Measurements from ENCODE around the gene MED17.

Gene MED17

DNA sequence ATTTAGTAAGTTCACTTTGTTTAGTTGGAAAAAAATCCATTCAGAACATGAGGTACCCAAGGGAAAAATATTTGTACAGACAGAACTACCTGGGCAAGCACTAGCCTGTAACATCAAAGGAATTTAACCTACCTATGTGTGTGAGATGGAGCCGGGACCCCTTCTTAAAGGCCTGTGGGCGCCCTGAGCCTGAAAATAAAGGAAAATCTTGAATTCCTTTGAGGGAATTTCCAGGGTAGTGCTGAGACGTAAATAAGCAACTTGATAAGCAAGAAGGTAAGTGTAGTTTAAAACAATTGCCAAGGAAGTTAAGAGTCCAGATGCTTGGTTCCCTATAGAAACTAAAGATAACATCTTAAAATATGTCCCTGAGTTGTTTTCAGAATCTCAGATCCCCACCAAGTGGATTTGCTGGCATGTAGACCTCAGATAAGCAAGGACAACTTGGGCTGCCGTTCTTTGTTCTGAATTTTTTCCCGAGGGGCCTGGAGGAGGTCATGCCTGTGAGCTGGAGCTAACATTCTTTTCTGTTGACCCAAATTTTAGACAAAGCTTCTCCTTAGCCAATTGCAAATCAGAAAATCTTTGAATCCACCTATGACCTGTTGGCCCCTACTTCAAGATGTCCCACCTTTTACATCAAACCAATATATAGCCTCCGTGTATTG is 31.0 kb downstream of the MED17 start:
- Histone ChIP-seq H3K36me3 (ENCODE audit: control insufficient read depth in 4 of 4, insufficient read depth in 4 of 4, low read length in 3 of 4) (peaks cover 12 to 54% (median 33%) of the 10 kb centered on the region in 4 experiments), H3K27me3 (replicated peaks in 2 of 5; ENCODE audit: control insufficient read depth in 4 of 5, insufficient read depth in 5 of 5, low read length in 4 of 5) (no peaks in the 10 kb centered on the region), H3K9me3 (ENCODE audit: control extremely low read depth in 1 of 5, control insufficient read depth in 4 of 5, insufficient read depth in 2 of 5, low read depth in 1 of 5, low read length in 4 of 5) (no peaks in the 10 kb centered on the region), H3K27ac (ENCODE audit: insufficient read depth in 1 of 2, low read depth in 1 of 2, low read length in 2 of 2, poor library complexity in 1 of 2, severe bottlenecking in 2 of 2) (no peak overlapping the region), H3K4me1 (ENCODE audit: control extremely low read depth in 1 of 4, control insufficient read depth in 4 of 4, insufficient read depth in 4 of 4, low read length in 3 of 4) (no peaks in the 10 kb centered on the region), H3K4me3 (ENCODE audit: control insufficient read depth in 1 of 7, extremely low read depth in 1 of 7, insufficient read depth in 4 of 7, low read depth in 2 of 7, low read length in 6 of 7) (no peak overlapping the region)
- CTCF ChIA-PET = no interaction called here
- whole genome bisulfite sequencing (ENCODE audit: insufficient coverage) = 100% methylated on average over 6 of the region's 6 CpGs
- DNase-seq = no peak
- POLR2A ChIA-PET = no interaction called here

DNA sequence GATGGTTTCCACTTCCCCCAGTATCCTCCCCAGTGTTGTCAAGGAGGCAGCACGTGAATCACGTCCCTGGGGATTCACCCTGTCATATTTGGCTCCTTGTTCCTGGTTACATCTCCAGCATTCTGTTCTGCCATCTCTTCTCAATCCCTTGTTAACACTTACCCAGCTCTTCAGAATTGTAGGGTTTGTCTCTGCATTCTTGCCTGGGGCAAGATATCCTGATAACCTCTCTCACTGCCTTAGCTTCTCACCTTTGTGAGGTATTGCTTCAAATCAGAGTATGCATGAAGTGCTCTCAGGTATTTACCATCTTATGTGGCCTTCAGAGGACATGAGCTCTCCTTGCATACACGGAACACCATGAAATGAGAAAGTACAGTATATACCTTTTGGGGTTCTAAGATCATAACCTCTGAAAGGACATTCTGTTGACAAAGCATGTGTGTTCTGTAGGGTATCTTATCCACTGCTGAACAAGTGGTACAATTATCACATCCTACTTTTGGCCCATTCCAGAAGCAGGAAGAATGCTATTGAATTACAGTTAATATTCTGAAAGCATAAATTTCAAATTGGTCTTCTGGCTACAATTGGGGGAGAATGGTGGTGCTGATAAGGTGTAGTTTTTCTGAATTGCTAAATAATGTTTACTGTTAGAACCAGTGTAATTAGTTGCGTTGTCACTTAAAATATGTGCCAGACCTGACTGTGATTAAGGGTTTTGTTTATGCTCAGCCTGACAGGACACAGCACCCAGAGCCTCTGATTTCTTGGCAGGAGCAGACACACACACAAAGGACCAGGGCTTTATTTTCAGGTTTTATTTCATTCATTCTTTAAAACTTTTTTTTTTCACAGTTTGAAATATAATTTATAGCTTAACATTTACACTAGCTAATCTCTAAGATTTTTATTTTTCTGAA is 33.6 kb downstream of the MED17 start:
- ChIA-PET CTCF (interaction anchor here (1.2 kb wide), 1 partner anchor 9 kb away, joined by 3 read pairs; no protein-coding TSS in a partner anchor), POLR2A (no interaction called here)
- Histone ChIP-seq H3K27ac (ENCODE audit: insufficient read depth in 1 of 2, low read depth in 1 of 2, low read length in 2 of 2, poor library complexity in 1 of 2, severe bottlenecking in 2 of 2) (no peak overlapping the region), H3K9me3 (ENCODE audit: control extremely low read depth in 1 of 5, control insufficient read depth in 4 of 5, insufficient read depth in 2 of 5, low read depth in 1 of 5, low read length in 4 of 5) (no peaks in the 10 kb centered on the region), H3K36me3 (ENCODE audit: control insufficient read depth in 4 of 4, insufficient read depth in 4 of 4, low read length in 3 of 4) (peaks cover 7 to 31% (median 17%) of the 10 kb centered on the region in 4 experiments), H3K4me1 (ENCODE audit: control extremely low read depth in 1 of 4, control insufficient read depth in 4 of 4, insufficient read depth in 4 of 4, low read length in 3 of 4) (no peaks in the 10 kb centered on the region), H3K4me3 (ENCODE audit: control insufficient read depth in 1 of 7, extremely low read depth in 1 of 7, insufficient read depth in 4 of 7, low read depth in 2 of 7, low read length in 6 of 7) (no peak overlapping the region), H3K27me3 (replicated peaks in 2 of 5; ENCODE audit: control insufficient read depth in 4 of 5, insufficient read depth in 5 of 5, low read length in 4 of 5) (no peaks in the 10 kb centered on the region)
- no peak for DNase-seq
- 97% methylated on average over 3 of the region's 4 CpGs for WGBS (ENCODE audit: insufficient coverage)

DNA sequence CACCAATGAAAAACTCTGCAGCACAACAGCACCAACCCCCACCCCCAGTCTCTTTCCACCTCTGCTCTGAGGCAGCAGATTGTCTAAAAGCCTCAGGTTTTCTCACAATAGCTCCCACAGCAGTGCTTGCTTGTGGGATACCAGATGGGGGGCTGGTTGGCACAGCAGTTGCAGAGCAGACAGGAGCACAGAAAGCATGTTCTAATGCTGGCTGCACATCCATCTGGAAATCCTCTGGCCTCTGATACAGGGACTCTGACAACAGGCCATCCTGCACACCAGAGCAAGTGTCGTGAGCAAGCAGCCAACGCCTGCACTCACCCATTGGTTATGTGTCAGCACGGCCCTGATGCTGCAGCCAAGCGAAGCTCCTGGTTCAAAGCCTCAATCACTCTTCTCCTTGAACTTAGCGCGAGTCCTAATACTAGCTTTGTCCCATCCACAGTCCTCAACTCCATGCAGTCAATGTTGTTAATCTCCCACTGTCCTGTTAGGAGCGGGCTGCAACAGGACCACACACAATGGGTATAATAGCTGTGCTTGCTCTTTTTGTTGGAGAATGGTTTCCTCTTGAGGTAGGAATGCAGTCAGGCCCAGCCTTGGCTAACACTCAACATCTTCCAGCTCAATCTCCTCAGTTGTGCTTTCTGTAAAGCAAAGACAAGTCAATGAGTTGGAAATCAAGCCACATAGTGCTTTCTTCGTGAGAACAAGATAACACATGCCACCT is 36.0 kb downstream of the MED17 start:
- Histone ChIP-seq H3K27ac (ENCODE audit: insufficient read depth in 1 of 2, low read depth in 1 of 2, low read length in 2 of 2, poor library complexity in 1 of 2, severe bottlenecking in 2 of 2) (no peak overlapping the region), H3K4me1 (ENCODE audit: control extremely low read depth in 1 of 4, control insufficient read depth in 4 of 4, insufficient read depth in 4 of 4, low read length in 3 of 4) (no peaks in the 10 kb centered on the region), H3K9me3 (ENCODE audit: control extremely low read depth in 1 of 5, control insufficient read depth in 4 of 5, insufficient read depth in 2 of 5, low read depth in 1 of 5, low read length in 4 of 5) (no peaks in the 10 kb centered on the region), H3K27me3 (replicated peaks in 2 of 5; ENCODE audit: control insufficient read depth in 4 of 5, insufficient read depth in 5 of 5, low read length in 4 of 5) (no peaks in the 10 kb centered on the region), H3K36me3 (ENCODE audit: control insufficient read depth in 4 of 4, insufficient read depth in 4 of 4, low read length in 3 of 4) (peaks cover 0 to 7% (median 4%) of the 10 kb centered on the region in 4 experiments), H3K4me3 (ENCODE audit: control insufficient read depth in 1 of 7, extremely low read depth in 1 of 7, insufficient read depth in 4 of 7, low read depth in 2 of 7, low read length in 6 of 7) (no peak overlapping the region)
- CTCF ChIA-PET = no interaction called here
- 93% methylated on average over 5 of the region's 8 CpGs for WGBS (ENCODE audit: insufficient coverage)
- POLR2A ChIA-PET = interaction anchor here (0.6 kb wide), 1 partner anchor 1637 kb away, joined by 4 read pairs; no protein-coding TSS in a partner anchor
- no peak for DNase-seq

DNA sequence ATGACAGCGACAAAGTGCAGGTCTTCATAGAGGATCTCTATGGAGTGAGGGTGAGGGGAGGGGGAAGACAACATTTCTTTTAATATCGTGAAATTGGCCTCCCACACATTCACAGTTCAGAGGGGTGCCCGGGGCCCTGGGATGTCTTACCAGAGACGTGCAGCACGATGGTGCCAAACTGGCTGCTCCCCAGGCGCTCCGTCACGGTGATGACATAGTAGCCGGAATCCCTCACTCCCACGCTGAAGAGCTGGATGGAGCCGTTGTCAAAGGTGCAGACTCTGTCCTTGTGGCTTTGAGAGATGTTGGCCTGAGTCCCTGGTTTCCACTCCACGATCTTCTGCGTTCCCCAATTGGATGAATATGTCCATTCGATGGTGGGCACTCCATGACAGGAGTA is 36.8 kb downstream of the MED17 start:
- no peaks in the 10 kb centered on the region for H3K4me1 ChIP-seq (ENCODE audit: control extremely low read depth in 1 of 4, control insufficient read depth in 4 of 4, insufficient read depth in 4 of 4, low read length in 3 of 4)
- H3K9me3 ChIP-seq (ENCODE audit: control extremely low read depth in 1 of 5, control insufficient read depth in 4 of 5, insufficient read depth in 2 of 5, low read depth in 1 of 5, low read length in 4 of 5) = no peaks in the 10 kb centered on the region
- ChIA-PET CTCF (no interaction called here), POLR2A (no interaction called here)
- no peaks in the 10 kb centered on the region for H3K27me3 ChIP-seq (replicated peaks in 2 of 5; ENCODE audit: control insufficient read depth in 4 of 5, insufficient read depth in 5 of 5, low read length in 4 of 5)
- WGBS (ENCODE audit: insufficient coverage) = 98% methylated on average over 11 of the region's 14 CpGs
- H3K36me3 ChIP-seq (ENCODE audit: control insufficient read depth in 4 of 4, insufficient read depth in 4 of 4, low read length in 3 of 4) = peaks cover 0 to 2% (median under 1%) of the 10 kb centered on the region in 4 experiments
- H3K4me3 ChIP-seq (ENCODE audit: control insufficient read depth in 1 of 7, extremely low read depth in 1 of 7, insufficient read depth in 4 of 7, low read depth in 2 of 7, low read length in 6 of 7) = no peak overlapping the region
- no peak overlapping the region for H3K27ac ChIP-seq (ENCODE audit: insufficient read depth in 1 of 2, low read depth in 1 of 2, low read length in 2 of 2, poor library complexity in 1 of 2, severe bottlenecking in 2 of 2)
- DNase-seq = no peak

DNA sequence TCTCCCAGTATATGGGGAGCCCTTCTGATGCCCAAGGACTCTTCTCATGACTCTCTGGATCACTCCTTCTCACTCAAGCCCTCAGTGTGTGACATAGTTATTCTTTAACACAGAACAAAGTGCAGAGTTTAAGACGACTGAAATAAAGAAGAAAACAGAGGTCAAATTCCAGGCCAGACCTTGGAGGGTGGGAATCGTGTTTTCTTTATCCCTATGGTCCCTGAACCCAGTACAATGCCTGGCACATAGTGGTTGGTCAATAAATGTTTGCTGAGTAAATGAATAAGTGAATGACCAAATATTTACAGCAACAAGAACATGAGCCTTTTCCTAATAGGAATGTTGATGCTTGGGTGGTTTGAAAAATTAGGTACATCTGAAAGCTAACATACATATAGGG is 37.5 kb downstream of the MED17 start:
- WGBS (ENCODE audit: insufficient coverage) = 92% methylated on average over 2 of the region's 2 CpGs
- no peak overlapping the region for H3K4me3 ChIP-seq (ENCODE audit: control insufficient read depth in 1 of 7, extremely low read depth in 1 of 7, insufficient read depth in 4 of 7, low read depth in 2 of 7, low read length in 6 of 7)
- CTCF ChIA-PET = interaction anchor here (1.3 kb wide), 1 partner anchor 9 kb away, joined by 4 read pairs; no protein-coding TSS in a partner anchor
- H3K4me1 ChIP-seq (ENCODE audit: control extremely low read depth in 1 of 4, control insufficient read depth in 4 of 4, insufficient read depth in 4 of 4, low read length in 3 of 4) = no peaks in the 10 kb centered on the region
- no peaks in the 10 kb centered on the region for H3K9me3 ChIP-seq (ENCODE audit: control extremely low read depth in 1 of 5, control insufficient read depth in 4 of 5, insufficient read depth in 2 of 5, low read depth in 1 of 5, low read length in 4 of 5)
- DNase-seq = no peak
- H3K36me3 ChIP-seq (ENCODE audit: control insufficient read depth in 4 of 4, insufficient read depth in 4 of 4, low read length in 3 of 4) = peaks cover 0 to 2% (median 0%) of the 10 kb centered on the region in 4 experiments
- no peaks in the 10 kb centered on the region for H3K27me3 ChIP-seq (replicated peaks in 2 of 5; ENCODE audit: control insufficient read depth in 4 of 5, insufficient read depth in 5 of 5, low read length in 4 of 5)
- no peak overlapping the region for H3K27ac ChIP-seq (ENCODE audit: insufficient read depth in 1 of 2, low read depth in 1 of 2, low read length in 2 of 2, poor library complexity in 1 of 2, severe bottlenecking in 2 of 2)
- POLR2A ChIA-PET = no interaction called here

DNA sequence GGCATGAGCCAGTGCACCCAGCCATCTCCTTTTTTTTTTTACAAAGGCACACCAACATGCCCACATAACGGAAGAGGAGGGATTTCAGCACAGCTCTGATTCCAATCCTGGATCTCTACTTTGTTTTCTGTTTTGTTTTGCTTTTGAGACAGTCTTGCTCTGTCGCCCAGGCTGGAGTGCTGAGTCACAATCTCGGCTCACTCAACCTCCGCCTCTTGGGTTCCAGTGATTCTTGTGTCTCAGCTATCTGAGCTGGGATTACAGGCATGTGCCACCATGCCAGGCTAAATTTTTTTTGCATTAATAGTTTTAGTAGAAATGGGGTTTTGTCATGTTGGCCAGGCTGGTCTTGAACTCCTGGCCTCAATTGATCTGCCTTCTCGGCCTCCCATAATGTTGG is 38.3 kb downstream of the MED17 start:
- Histone ChIP-seq H3K4me1 (ENCODE audit: control extremely low read depth in 1 of 4, control insufficient read depth in 4 of 4, insufficient read depth in 4 of 4, low read length in 3 of 4) (no peaks in the 10 kb centered on the region), H3K27ac (ENCODE audit: insufficient read depth in 1 of 2, low read depth in 1 of 2, low read length in 2 of 2, poor library complexity in 1 of 2, severe bottlenecking in 2 of 2) (no peak overlapping the region), H3K36me3 (ENCODE audit: control insufficient read depth in 4 of 4, insufficient read depth in 4 of 4, low read length in 3 of 4) (peaks cover 0 to under 1% (median 0%) of the 10 kb centered on the region in 4 experiments), H3K9me3 (ENCODE audit: control extremely low read depth in 1 of 5, control insufficient read depth in 4 of 5, insufficient read depth in 2 of 5, low read depth in 1 of 5, low read length in 4 of 5) (no peaks in the 10 kb centered on the region), H3K27me3 (replicated peaks in 2 of 5; ENCODE audit: control insufficient read depth in 4 of 5, insufficient read depth in 5 of 5, low read length in 4 of 5) (no peaks in the 10 kb centered on the region), H3K4me3 (ENCODE audit: control insufficient read depth in 1 of 7, extremely low read depth in 1 of 7, insufficient read depth in 4 of 7, low read depth in 2 of 7, low read length in 6 of 7) (no peak overlapping the region)
- CTCF ChIA-PET = interaction anchor here (1.3 kb wide), 1 partner anchor 8 kb away, joined by 4 read pairs; no protein-coding TSS in a partner anchor
- POLR2A ChIA-PET = no interaction called here
- DNase-seq = no peak
- WGBS (ENCODE audit: insufficient coverage) = 94% methylated on average over 5 of the region's 5 CpGs
